GM21737 (cell line): ENCODE measurements around the gene SYNPO2L.
"Not testable (repeated sequence)": the region's sequence is repeated elsewhere in the genome, so short reads cannot be mapped to it uniquely, and the experiment has no call there.

Source experiments
- ATAC-seq: cut with Tn5 transposase; IDR thresholded peaks from one replicate; pipeline ENCODE4 v1.9.1; 2021; ENCODE audit warnings: mild to moderate bottlenecking, moderate library complexity; ENCODE audit not compliant: unreplicated experiment

SYNPO2L gene

GRCh38 chr10:73655990-73656298 is at the start of gene SYNPO2L:
Gene SYNPO2L (minus strand): TSS chr10:73656029. CDS start chr10:73655922, 107 bp downstream.
- ATAC-seq = no peak

- not testable (repeated sequence) for ATAC-seq
These were observed 48.1 kb upstream of the SYNPO2L start for GRCh38 chr10:73703924-73704323.

- not testable (repeated sequence) for ATAC-seq
These were observed 43.0 kb upstream of the SYNPO2L start for GRCh38 chr10:73698819-73699218.

GRCh38 chr10:73697675-73698159 is 41.9 kb upstream of the SYNPO2L start, which contains the start of gene AGAP5:
Gene AGAP5 (minus strand): TSS chr10:73698109. CDS start chr10:73697755, 354 bp downstream.
- not testable (repeated sequence) for ATAC-seq

- ATAC-seq = not testable (repeated sequence)
These were observed 39.5 kb upstream of the SYNPO2L start for GRCh38 chr10:73695302-73695701.

- not testable (repeated sequence) for ATAC-seq
These were observed 34.9 kb upstream of the SYNPO2L start for GRCh38 chr10:73690755-73691154.

- not testable (repeated sequence) for ATAC-seq
These were observed 33.8 kb upstream of the SYNPO2L start for GRCh38 chr10:73689596-73689995.

GRCh38 chr10:73687641-73688040 is 31.8 kb upstream of the SYNPO2L start:
- ATAC-seq = not testable (repeated sequence)

GRCh38 chr10:73674546-73674945 is 18.7 kb upstream of the SYNPO2L start:
- ATAC-seq = not testable (repeated sequence)

GRCh38 chr10:73668378-73668777 is 12.5 kb upstream of the SYNPO2L start:
- not testable (repeated sequence) for ATAC-seq

- ATAC-seq = not testable (repeated sequence)
These were observed 10.5 kb upstream of the SYNPO2L start for GRCh38 chr10:73666153-73666809.

GRCh38 chr10:73665581-73665980 is 9.8 kb upstream of the SYNPO2L start:
- not testable (repeated sequence) for ATAC-seq

GRCh38 chr10:73664156-73665040 is 8.6 kb upstream of the SYNPO2L start:
- ATAC-seq = not testable (repeated sequence)

- not testable (repeated sequence) for ATAC-seq
These were observed 7.8 kb upstream of the SYNPO2L start for GRCh38 chr10:73663621-73664020.

GRCh38 chr10:73662705-73663104 is 6.9 kb upstream of the SYNPO2L start:
- not testable (repeated sequence) for ATAC-seq

GRCh38 chr10:73655257-73655989 is 406 bp downstream of the SYNPO2L start:
- ATAC-seq = no peak

GRCh38 chr10:73653701-73654100 is 2.1 kb downstream of the SYNPO2L start:
- ATAC-seq = no peak

- ATAC-seq = no peak
These were observed 2.6 kb downstream of the SYNPO2L start for GRCh38 chr10:73653195-73653594.

GRCh38 chr10:73650537-73651331 is 5.1 kb downstream of the SYNPO2L start:
- no peak for ATAC-seq

GRCh38 chr10:73649876-73650536 is 5.8 kb downstream of the SYNPO2L start:
- no peak for ATAC-seq
